Gastroesophageal sphincter (tissue), 3 donors: ENCODE data around the gene CYP21A2.
"Not testable (repeated sequence)": the region's sequence is repeated elsewhere in the genome, so short reads cannot be mapped to it uniquely, and the experiment has no call there.

Source experiments
- EP300 ChIP-seq: sonication (generic); formaldehyde crosslinking; IDR thresholded peaks from one replicate; pipeline ENCODE4 v1.6.1; 2017; ENCODE audit warnings: antibody characterized with exemption, mild to moderate bottlenecking
- POLR2AphosphoS5 ChIP-seq: sonication (generic); formaldehyde crosslinking; IDR thresholded peaks from one replicate; pipeline ENCODE4 v1.6.1; 2017; ENCODE audit warnings: antibody characterized with exemption
- TF ChIP-seq, protein P1 (sequence below), 4 experiments: fragments of 200-600 bp in 2 of 4; fragments of 450-650 bp in 2 of 4; sonication (generic) in 1 of 4; IDR thresholded peaks; one replicate each; pipeline ENCODE4 v1.5.1; 2017 to 2019; ENCODE audit warnings: antibody characterized with exemption in 4 of 4, mild to moderate bottlenecking in 2 of 4, moderate library complexity in 2 of 4

- TF ChIP-seq, protein P1, sequence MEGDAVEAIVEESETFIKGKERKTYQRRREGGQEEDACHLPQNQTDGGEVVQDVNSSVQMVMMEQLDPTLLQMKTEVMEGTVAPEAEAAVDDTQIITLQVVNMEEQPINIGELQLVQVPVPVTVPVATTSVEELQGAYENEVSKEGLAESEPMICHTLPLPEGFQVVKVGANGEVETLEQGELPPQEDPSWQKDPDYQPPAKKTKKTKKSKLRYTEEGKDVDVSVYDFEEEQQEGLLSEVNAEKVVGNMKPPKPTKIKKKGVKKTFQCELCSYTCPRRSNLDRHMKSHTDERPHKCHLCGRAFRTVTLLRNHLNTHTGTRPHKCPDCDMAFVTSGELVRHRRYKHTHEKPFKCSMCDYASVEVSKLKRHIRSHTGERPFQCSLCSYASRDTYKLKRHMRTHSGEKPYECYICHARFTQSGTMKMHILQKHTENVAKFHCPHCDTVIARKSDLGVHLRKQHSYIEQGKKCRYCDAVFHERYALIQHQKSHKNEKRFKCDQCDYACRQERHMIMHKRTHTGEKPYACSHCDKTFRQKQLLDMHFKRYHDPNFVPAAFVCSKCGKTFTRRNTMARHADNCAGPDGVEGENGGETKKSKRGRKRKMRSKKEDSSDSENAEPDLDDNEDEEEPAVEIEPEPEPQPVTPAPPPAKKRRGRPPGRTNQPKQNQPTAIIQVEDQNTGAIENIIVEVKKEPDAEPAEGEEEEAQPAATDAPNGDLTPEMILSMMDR (IDR thresholded peaks at IDR 0.05) = not testable (repeated sequence)
- TF ChIP-seq POLR2AphosphoS5, EP300: not testable (repeated sequence)
Measured at GRCh38 chr6:32039321-32040274, 1.4 kb downstream of the CYP21A2 start.
